Measurements from ENCODE around the gene PPP2R5A. TPM values are rescaled to one million over a fixed set of nuclear protein-coding genes. Genes with fewer than 3 reads are reported as not detected.

Gene PPP2R5A
- total RNA-seq, 1 experiment from 2014 or later = 22.0 TPM

DNA sequence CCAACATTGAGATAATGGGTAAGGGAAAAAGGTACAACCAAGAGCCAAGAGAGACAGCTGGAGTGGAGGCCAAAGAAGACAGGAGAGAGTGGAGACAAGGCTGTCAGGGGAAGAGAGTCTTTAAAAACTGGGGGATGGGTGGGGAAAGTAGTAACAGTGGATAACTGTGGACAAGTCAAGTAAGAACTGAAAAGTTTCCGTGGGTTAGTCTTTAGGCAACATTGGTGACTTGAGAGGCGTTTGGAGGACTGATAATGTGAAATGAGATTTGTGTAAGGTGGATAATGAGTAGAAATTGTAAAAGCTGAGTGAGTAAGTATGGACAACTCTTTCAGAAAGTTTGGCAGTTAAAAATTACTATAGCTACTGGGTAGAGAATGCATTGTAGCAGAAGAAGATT is 10.4 kb downstream of the PPP2R5A start:
- Histone ChIP-seq H3K27me3 (ENCODE audit: insufficient read depth, low read length) (no peaks in the 10 kb centered on the region), H3K23ac (ENCODE audit: insufficient read length, low read depth, low read length) (no peak overlapping the region), H2BK5ac (ENCODE audit: insufficient read length, low read length) (no peak overlapping the region), H3K56ac (ENCODE audit: insufficient read length, low read depth, low read length) (no peak overlapping the region), H3K4ac (ENCODE audit: low read depth, low read length) (no peak overlapping the region), H4K8ac (replicated peaks; ENCODE audit: insufficient read length, low read depth, low read length) (no peak overlapping the region), H3K4me1 (ENCODE audit: insufficient read depth, low read length) (no peaks in the 10 kb centered on the region; the same call in 1 of the 2 replicates), H2AK5ac (ENCODE audit: insufficient read length, low read length) (no peak overlapping the region), H3T11ph (ENCODE audit: low read length) (no peak overlapping the region), H3K23me2 (ENCODE audit: insufficient read length, low read depth, low read length, poor library complexity, severe bottlenecking) (no peaks in the 10 kb centered on the region), H3K27ac (ENCODE audit: insufficient read length, low read depth, low read length) (no peak overlapping the region), H3K79me1 (ENCODE audit: insufficient read depth, low read depth, low read length, poor library complexity, severe bottlenecking) (peaks cover 7% of the 10 kb centered on the region), H3K9ac (ENCODE audit: extremely low read depth, insufficient read length, low read length) (no peak overlapping the region), H4K91ac (ENCODE audit: insufficient read length, low read depth, low read length) (no peak overlapping the region), H4K5ac (ENCODE audit: insufficient read length, low read depth, low read length) (no peak overlapping the region), H3K79me2 (ENCODE audit: insufficient read depth, low read length) (peaks cover 15% of the 10 kb centered on the region; the same call in 1 of the 2 replicates), H3K18ac (ENCODE audit: insufficient read length, low read depth, low read length) (no peak overlapping the region), H2BK20ac (ENCODE audit: low read depth, low read length, poor library complexity, severe bottlenecking) (no peak overlapping the region), H4K20me1 (ENCODE audit: control insufficient read depth, insufficient read depth, insufficient read length) (no peaks in the 10 kb centered on the region), H3K4me2 (ENCODE audit: insufficient read depth, insufficient read length, low read length) (no peak overlapping the region), H2BK15ac (ENCODE audit: low read depth, low read length) (no peak overlapping the region), H3K9me3 (ENCODE audit: control insufficient read depth, low read depth, low read length) (no peaks in the 10 kb centered on the region), H2BK120ac (ENCODE audit: low read depth, low read length, poor library complexity, severe bottlenecking) (no peak overlapping the region), H2BK12ac (ENCODE audit: insufficient read length, low read depth, low read length) (no peak overlapping the region), H3K14ac (ENCODE audit: insufficient read depth, low read length) (no peak overlapping the region), H2AFZ (ENCODE audit: low read length) (no peak overlapping the region)
- no peak overlapping the region for H3K27ac Mint-ChIP-seq
- peaks cover 3 to 6% (median 4%) of the 10 kb centered on the region in 3 experiments; a peak in 4 of 7 replicates for H3K36me3 Mint-ChIP-seq (ENCODE audit: insufficient read depth in 1 of 3, low read depth in 3 of 3)
- H3K4me1 Mint-ChIP-seq = peaks cover 38 to 43% of the 10 kb centered on the region in 2 experiments
- no peak overlapping the region for H3K4me3 Mint-ChIP-seq
- H3K9me3 Mint-ChIP-seq = peaks cover 2 to 4% of the 10 kb centered on the region in 2 experiments; a peak in 1 of 5 replicates
- DNase-seq = no peak
- TF ChIP-seq, protein P1, sequence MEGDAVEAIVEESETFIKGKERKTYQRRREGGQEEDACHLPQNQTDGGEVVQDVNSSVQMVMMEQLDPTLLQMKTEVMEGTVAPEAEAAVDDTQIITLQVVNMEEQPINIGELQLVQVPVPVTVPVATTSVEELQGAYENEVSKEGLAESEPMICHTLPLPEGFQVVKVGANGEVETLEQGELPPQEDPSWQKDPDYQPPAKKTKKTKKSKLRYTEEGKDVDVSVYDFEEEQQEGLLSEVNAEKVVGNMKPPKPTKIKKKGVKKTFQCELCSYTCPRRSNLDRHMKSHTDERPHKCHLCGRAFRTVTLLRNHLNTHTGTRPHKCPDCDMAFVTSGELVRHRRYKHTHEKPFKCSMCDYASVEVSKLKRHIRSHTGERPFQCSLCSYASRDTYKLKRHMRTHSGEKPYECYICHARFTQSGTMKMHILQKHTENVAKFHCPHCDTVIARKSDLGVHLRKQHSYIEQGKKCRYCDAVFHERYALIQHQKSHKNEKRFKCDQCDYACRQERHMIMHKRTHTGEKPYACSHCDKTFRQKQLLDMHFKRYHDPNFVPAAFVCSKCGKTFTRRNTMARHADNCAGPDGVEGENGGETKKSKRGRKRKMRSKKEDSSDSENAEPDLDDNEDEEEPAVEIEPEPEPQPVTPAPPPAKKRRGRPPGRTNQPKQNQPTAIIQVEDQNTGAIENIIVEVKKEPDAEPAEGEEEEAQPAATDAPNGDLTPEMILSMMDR (conservative IDR thresholded peaks at IDR 0.05) = no peak
- WGBS (ENCODE audit: extremely low coverage, insufficient read length, low lambda C conversion rate) = 100% methylated on average over 2 of the region's 2 CpGs
- H3K27me3 Mint-ChIP-seq (ENCODE audit: low read depth) = no peaks in the 10 kb centered on the region
